GM21786 (cell line): ENCODE results near the gene LMBRD1.
"Not testable (repeated sequence)": the region's sequence is repeated elsewhere in the genome, so short reads cannot be mapped to it uniquely, and the experiment has no call there.

Source experiments
- ATAC-seq: cut with Tn5 transposase; IDR thresholded peaks from one replicate; pipeline ENCODE4 v1.9.1; 2021; ENCODE audit not compliant: unreplicated experiment

Gene LMBRD1

DNA sequence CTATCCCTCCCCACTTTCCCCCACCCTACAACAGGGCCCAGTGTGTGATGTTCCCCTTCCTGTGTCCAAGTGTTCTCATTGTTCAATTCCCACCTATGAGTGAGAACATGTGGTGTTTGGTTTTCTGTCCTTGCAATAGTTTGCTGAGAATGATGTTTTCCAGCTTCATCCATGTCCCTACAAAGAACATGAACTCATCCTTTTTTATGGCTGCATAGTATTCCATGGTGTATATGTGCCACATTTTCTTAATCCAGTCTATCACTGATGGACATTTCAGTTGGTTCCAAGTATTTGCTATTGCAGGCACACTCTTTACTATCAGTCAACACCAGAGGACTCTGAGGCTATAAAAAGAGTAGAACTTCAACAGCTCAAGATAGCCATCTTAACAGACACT, 2.0 kb upstream of the LMBRD1 start:
- ATAC-seq = not testable (repeated sequence)

GRCh38 chr6:69796073-69796641, 653 bp downstream of the LMBRD1 start:
- ATAC-seq = peak; percentile 25

DNA sequence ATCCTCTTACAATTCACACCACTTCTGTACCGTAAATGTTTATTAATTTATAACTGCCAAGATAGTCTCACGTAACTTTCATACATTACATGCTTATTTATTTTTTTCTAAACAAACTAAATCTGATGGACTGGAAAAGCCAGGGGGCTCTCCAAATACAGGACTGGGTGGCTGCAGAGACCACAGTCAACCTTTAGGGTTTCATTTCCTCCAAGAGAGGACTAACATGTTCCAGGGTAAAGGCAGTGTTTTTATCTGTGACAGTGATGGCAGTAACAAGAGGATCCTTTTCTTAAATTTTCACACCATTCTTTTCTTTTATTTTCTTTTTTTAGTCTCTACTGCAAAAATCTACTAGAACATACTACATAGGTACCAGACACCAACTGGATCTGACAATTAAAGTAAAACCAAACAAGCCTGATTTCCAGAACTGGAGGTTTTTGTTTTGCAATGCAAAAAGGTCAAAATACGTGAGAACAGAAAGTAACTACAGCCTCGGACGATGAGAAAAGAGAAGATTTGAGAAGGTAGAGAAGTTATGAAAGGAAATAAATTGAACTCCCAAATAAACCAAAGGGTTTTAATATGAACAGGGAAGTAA, 1.2 kb downstream of the LMBRD1 start:
- peak; percentile 33 for ATAC-seq

DNA sequence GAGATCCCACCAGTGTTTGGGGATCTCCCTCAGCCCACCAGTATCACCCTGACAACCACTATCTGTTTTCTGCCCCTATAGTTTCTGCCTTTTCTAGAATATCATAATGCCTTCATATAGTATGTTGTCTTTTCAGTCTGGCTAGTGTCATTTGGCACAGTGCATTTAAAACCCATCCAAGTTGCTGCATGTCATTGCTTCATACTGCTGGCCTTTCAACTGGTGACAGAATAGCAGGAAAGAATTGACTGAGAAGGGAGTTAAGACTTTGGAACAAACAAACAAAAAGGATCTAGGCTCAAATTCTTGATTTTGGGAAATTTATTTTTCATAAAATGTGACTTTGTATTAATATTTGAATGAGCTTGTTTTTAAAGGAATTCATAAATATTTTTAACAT, 4.5 kb downstream of the LMBRD1 start:
- ATAC-seq = no peak

- peak; percentile 37 for ATAC-seq
Observed at GRCh38 chr6:69791065-69791471, 5.7 kb downstream of the LMBRD1 start.

DNA sequence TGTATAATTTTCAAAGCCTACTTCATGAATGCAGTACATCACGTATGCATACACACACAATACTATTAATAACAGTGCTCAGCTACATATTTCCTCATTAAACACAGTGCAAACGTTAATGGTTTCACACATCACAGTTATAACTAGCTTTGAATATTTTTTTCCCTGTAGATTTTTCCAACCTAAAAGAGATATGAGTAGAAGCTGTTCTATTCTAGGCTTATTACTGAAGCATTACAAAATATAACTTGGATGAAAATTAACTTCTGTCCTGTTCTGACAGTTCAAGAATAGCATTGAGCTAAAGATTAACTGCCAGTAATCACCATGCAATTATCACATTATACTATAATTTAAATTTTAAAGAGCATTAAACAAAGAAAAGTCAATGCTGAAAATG, 6.2 kb downstream of the LMBRD1 start:
- peak; percentile 13 for ATAC-seq

- ATAC-seq = peak; percentile 28
Observed at GRCh38 chr6:69789578-69789977, 7.2 kb downstream of the LMBRD1 start.

DNA sequence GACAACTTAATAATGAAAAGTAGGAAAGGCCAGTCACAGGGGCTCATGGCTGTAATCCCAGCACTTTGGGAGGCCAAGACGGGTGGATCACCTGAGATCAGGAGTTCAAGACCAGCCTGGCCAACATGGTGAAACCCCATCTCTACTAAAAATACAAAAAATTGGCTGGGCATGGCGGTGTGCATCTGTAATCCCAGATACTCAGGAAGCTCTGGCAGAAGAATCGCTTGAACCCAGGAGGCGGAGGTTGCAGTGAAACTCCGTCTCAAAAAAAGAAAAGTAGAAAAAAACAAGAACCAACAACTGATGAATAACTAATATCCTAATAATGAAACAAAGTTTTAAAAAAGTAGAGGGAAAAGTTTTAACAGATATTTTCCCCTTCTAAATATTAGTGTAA, 9.4 kb downstream of the LMBRD1 start:
- ATAC-seq = not testable (repeated sequence)

DNA sequence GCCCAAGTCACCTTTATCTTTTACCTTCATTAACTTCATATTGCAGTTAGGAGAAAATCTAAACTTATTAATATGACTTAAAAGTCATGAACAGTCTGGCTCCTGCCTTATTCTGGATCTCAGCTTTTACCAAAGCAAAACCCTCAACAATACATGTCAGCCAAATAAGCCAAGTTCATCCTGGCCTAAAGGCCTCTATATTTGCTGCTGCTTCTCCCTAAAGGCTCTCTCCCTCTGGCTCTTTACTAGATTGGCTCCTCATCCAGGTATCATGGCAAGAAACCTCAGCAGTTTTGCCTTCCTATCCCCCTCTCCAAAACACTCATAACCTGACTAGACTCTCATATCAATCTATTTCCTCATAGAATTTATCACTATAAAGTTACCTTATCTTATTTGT, 11.1 kb downstream of the LMBRD1 start:
- no peak for ATAC-seq

DNA sequence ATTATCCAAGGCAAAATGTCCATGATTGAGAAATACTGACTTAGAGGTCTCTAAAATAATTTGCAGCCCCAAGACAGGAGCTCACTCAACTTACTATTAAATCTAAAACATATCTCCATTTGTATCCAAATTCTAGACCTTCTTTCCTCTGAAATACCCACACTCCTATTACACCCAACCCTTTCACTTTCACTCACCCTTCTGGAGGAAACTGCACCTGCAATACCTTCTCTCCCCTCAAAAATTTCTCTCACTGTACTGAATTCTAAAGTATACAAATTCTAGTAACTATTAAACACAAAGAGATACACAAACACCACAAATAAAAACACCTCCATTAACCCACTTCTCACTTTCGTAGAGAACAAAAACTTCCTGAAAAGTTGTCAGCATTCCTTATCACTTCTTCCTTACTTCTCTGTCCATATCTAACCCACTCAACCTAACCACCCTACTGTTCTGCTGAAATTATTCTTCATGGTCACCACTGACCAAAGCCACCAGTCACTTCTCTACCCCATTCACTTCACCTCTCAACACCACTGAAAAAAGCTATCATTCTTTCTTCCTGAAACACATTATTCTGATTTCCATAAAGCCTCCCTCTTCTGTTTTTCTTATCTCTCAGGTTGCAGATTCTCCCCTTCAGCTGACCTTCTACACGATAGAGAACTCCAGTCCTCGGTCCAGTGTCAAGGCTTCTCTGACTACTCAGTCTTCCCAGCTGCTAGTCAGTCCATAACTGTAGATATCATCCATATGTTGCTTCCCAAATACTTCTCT, 12.0 kb downstream of the LMBRD1 start:
- ATAC-seq = peak; percentile 64

DNA sequence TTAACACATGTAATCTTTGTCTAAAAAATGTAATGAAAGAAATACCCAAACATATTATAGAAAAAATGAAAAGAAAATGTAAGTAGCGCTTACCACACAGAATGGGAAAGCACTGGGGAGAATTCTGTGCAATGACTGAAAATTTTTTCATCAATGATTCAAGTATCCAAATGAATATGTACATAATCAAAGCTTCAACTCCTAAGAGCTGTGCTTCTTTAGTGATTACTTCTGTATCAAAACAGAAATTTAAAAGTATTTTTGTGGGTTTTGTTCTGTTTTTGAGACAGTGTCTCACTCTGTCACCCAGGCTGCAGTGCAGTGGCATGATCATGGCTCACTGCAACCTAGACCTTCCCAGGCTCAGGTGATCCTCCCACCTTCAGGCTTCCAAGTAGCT, 13.7 kb downstream of the LMBRD1 start:
- no peak for ATAC-seq

DNA sequence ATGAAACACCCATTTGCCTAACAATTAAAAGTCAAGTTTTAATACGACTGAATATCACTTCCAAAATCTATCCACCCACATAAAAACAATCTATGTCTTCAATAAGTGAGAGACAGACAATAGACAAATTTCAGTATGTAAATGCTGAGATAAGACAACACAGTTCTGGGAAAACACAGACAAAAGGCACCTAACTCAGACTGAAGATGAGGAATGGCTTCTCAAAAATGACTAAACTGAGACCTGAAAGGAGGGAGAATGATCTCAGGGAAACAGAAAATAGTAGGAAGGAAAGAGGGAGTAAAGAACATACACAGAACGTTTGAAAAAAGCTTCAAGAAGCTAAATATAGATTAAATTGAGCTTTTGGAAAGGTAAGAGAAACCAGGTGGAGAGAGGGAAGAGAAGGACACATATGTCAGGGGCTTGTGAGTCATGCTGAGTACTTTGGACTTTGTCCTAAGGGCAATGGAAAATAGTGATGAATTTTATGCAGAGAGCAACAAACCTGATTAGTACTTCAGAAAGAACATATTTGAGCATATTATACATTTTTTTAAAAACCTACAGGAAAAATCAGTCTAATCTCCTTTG, 16.1 kb downstream of the LMBRD1 start:
- no peak for ATAC-seq

- no peak for ATAC-seq
Observed at GRCh38 chr6:69775941-69776340, 20.9 kb downstream of the LMBRD1 start.

DNA sequence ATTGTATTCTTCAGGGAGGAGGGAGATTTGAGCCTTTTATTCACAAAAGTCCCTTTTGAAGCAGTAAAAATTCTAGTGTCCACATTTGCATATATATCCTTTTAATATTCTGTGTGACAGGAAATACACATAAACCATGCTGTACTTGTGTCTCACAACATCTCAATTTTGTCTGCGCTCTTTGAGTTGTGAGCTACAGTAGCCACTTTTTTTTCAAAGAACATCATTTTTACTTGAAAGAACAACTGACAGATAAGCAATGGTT, 21.3 kb downstream of the LMBRD1 start:
- ATAC-seq = no peak

GRCh38 chr6:69774740-69775584, 21.8 kb downstream of the LMBRD1 start:
- ATAC-seq = no peak

- no peak for ATAC-seq
Observed at GRCh38 chr6:69771158-69771906, 25.5 kb downstream of the LMBRD1 start.

DNA sequence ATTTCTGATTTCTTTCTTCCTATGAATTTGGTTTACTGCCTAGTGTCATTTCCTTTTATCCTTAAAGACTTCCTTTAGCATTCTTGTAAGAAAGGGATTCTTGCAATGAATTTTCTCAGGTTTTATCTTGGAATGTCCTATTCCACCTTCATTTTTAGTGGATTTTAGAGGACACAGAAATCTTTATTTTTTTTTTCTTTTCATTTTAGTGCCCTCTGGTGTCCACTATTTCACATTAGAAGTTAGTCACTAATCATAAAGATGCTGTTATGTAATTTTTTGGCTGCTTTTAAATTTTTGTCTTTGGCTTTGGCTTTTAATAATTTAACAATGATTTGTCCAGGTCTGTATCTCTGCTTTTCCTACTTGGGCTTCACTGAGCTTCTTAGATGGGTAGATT, 28.1 kb downstream of the LMBRD1 start:
- no peak for ATAC-seq

DNA sequence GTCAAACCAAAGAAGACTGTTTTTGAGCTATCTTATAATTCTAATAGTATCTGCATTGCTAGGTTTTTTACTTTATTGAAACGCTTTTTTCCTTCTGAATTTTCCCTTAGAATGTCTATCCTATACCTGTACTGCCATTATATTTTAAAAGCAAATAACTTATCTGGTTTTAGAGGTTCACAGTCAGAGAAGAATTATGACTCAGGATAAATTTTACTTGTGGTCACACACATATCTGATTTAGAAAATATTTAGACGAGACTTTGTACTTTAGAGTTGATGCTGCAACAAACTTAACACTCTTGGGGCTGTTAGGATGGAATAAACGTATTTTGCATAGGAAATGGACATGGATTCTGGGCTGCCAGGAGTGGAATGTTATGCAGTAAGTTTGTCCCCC, 33.0 kb downstream of the LMBRD1 start:
- no peak for ATAC-seq

- no peak for ATAC-seq
Observed at GRCh38 chr6:69761853-69762252, 35.0 kb downstream of the LMBRD1 start.

DNA sequence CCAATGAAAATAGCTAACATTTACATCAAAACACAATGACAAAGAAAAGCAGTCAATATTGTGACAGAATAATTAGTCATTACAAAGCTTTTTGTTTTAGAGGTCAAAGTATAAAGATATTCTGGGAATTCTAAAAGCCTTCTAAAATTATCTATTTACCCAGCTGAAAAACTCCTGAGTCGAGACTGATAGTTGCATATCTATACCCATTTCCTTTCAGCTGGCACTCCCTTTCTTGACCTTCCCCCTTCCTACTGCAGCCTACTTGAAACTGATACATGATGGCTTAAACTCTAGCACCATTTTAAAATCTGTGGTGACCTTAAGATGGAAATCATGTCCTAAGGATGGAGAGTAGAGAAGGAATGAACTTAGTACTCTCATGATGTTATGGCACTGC, 38.6 kb downstream of the LMBRD1 start:
- no peak for ATAC-seq

DNA sequence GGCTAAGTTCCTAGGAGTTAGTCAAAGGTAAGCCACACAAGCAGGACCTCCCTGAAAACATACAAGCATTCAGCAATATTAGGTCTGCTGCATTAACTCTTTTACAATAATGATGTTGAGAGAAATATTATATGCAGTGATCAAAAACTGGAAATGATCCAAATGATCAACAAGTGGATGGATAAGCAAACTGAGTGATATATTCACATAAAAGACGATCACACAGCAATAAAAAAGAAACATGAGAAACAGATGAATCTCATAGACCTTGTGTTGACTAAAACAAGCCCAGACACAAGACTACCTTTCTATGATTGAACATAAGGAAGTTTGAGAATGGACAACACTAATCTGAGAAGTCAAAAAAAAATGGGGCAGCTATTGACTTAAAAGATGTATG, 39.9 kb downstream of the LMBRD1 start:
- ATAC-seq = no peak
